ENCODE results near the gene CCDC63.

CCDC63 gene

DNA sequence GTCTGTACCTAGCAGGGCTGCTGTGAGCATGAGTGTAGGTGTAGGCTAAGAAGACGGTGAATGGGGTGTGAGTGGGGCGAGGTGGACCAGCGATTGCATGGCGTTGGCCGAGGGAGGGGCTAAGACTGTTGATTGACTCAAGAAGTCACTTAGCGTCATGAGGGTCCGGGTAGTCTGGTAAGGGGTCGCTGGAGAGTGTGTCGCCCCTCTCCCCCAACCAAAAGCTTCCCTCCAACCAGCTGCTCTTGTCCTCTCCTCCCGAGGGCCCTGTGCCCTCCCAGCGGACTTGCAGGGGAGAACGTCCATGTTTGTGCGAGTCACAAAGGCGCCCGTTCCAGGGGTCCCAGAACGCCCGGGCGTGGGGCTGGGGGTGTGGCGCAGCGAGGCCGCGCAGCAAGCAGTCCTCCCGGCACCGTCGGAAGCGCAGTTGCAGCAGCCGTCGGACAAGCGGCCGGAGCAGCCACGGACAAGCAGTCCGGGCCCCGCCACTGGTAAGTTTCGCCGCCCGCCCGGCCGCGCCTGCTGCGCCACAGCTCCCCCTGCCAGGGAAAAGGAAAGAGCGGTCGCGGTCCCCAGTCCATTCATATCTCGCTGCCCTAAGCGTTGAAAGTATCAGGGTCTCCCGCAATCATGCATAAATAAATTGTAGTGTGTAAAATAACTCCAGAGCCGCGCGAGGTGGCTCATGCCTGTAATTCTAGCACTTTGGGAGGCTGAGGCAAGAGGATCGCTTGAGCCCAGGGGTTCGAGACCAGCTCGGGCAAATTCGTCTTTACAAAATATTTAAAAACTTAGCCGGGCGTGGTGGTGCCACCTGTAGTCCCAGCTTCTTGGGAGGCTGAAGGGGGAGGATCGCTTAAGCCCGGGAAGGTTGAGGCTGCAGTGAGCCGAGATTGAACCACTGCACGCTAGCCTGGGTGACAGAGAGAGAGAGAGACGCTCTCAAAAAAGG lies at the start of gene CCDC63:
Gene CCDC63, plus strand, starts transcription at position 373 of the 952 bp plus-strand sequence. CDS start 5,968 bp downstream, outside the sequence.
- DNase-seq (ENCODE audit: low spot score) = no peak

- DNase-seq (ENCODE audit: low spot score) = no peak
Observed at GRCh38 chr12:110798461-110798860, 48.3 kb upstream of the CCDC63 start.

DNA sequence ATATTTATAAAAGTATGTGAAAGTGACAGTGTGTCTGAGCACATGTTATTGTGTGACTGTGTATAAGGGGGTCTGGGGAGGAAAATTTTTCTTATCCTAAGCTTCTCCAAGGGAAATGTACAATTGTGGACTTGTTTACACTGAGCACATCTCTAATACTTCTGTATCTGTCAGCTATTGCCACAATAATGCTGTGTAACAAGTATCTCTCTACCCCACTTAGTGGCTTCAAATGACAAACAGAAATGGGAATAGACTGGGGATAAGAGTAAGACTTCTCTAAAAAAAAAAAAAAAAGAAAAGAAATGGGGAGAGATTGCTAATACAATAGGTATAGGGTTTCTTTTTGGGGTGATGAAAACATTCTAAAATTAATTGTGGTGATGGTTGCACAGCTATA lies 44.3 kb upstream of the CCDC63 start:
- no peak for DNase-seq (ENCODE audit: low spot score)

- DNase-seq (ENCODE audit: low spot score) = no peak
Observed at GRCh38 chr12:110804406-110804805, 42.4 kb upstream of the CCDC63 start.

DNA sequence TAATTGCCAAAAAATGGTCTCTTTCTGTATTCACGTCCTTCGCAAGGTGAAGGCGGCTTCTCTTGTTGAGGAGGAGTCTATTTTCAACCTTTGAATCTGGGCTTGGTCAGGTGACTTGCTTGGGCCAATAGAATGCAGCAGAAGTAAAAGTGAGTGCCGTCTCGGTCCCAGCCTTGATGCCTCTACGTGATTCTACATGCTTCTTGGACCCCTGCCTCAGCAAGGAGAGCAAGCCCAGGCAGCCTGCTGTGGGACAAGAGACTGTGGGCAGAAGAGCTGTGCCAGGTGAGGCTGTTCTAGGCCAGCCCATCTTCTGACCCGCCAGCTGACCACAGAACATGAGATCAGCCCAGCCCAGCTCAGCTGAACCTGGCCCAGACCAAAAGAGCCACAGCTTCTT lies 39.1 kb upstream of the CCDC63 start:
- DNase-seq (ENCODE audit: low spot score) = no peak

DNA sequence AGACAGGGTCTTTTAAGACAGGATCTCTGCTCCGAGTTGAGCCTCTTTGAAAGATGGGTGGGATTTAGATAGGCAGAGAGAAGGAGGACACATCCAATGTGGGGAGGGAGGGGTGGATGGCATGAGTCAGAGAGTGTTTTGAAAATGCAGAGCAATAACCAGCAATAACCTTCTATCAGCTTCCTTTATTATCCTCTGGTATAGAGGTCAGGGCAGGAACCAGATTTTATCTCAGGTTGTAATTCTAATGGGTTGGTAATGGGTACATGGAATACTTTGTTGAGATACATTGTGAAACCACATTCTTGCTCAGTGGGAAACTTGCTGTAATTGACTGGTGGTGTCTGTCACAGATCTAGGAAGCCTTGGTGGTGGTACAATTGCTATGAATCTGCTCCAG lies 37.6 kb upstream of the CCDC63 start:
- DNase-seq (ENCODE audit: low spot score) = no peak

DNA sequence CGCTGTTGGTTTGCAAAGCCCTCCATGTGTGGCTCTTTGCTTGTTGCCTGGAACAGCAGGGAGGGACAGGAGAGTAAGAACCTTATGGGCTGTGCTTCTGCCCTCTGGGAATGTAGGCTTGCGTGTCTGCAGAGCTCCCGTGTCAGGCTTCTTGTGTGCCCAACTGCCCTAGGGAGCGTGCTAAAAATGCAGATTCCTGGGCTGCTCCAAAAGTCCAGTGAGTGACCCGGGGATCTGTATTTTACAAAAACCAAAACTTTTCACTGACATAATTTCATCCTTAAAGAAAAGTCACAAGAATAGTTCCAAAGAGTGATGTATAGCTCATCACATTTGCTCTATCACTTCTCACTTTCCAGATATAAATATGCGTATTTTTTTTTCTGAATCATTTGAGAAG lies 34.8 kb upstream of the CCDC63 start:
- no peak for DNase-seq (ENCODE audit: low spot score)

DNA sequence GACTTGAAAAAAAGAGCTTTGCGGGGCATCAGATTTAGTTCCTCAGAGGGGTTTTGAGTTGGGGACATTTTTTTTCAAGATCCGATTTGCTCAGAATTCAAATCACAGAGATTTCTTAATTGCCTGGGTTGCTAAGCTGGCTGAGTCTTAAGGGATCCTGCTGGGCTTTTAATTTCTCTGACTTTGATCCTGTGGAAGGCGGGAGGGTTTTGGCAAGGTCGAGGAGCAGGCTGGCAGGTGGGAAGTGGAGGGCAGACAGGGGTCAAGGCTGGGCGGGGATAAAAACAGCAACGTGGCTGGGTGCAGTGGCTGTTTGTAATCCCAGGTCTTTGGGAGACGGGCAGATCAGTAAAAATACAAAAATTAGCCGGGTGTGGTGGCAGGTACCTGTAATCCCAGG lies 33.5 kb upstream of the CCDC63 start:
- no peak for DNase-seq (ENCODE audit: low spot score)

DNA sequence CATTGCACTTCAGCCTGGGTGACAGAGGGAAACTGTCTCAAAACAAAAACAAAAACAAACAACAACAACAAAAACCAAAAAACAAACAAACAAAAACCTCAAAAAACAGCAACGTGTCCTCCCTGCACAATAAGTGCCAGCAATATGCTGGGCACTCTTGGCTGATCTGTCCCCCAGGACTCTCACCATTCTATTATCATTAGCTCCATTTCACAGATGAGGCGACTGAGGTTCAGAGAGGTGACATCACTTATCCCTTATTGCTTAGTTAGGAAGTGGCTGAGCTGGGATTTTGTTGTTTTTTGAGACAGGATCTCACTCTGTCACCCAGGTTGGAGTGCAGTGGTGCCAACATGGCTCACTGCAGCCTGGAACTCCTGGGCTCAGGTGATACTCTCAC lies 33.0 kb upstream of the CCDC63 start:
- no peak for DNase-seq (ENCODE audit: low spot score)

DNA sequence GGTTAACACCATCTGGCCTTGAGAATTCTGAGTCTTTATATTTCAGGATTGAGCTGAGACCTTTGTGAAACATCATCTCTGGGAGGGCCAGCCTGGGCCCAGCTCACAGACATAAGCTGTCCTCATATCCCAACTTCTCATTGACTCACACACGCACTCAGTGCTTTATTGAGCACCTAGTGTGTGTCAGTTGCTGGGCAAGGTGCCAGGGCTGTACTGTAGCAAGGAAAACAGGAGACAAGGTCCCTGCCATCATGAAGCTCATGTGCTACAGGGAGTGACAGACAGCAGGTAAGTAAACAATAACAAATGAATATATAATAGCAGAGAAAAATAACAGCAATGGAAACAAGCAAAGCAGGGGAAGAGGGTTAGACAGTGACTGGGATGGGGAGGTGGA lies 30.5 kb upstream of the CCDC63 start:
- no peak for DNase-seq (ENCODE audit: low spot score)

DNA sequence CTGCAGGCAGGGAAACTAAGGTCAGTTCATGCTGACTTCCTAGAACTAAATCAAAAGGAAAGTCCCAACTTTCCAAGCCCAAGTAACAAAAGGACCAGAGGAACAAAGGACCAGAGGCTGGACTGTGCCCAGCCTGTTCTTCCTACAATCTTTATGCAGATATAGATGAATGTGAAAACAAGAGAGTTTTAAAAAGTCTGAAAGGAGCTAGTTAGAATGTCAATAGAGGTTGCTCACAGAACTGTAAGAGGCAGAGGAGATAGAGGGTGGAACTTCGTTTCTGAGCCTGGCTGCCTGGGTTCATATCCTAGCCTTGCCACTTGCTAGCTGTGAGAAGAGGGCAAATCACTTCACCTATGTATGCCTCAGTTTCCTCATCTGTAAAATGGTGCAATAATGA lies 30.0 kb upstream of the CCDC63 start:
- DNase-seq (ENCODE audit: low spot score) = no peak

GRCh38 chr12:110818511-110818910 lies 28.3 kb upstream of the CCDC63 start:
- DNase-seq (ENCODE audit: low spot score) = no peak

GRCh38 chr12:110819150-110819549 lies 27.6 kb upstream of the CCDC63 start:
- DNase-seq (ENCODE audit: low spot score) = no peak

DNA sequence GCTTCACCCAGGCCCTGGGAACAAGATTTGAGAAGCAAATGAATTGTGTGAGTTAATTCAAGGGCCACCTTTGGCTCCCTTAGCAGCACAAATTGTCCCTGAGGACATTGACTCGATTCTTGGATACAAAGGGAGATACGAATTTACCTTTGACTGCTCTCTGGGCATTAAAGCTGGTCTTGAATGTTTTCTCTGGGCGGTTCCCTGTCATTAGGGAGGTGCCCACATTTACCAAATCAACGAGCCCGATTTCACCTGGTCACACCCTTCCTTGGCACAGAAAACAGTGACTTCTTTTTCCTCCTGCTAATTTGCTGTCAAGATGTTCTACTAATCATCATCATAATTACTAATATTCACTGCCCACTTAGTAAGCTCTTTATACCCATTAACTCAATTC lies 27.1 kb upstream of the CCDC63 start:
- DNase-seq (ENCODE audit: low spot score) = no peak

DNA sequence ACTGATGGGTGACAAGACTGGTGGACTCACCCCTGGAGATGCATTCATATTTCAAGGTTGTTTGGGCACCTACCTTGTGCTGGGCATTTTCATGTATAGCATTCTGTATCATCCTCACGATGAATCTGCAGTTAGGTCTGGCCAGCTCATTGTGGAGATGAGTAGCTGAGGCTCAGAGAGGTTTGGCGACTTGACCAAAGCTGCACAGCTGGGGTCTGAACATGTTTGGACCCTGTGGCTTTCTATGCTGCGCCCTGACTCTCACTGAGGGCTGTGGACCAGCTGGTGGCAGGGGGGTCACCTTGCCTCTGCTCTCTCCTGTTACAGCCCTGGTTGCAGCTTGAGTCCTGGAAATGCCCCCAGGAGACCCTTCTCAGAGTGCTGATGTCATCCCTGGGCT lies 24.9 kb upstream of the CCDC63 start:
- no peak for DNase-seq (ENCODE audit: low spot score)

GRCh38 chr12:110822821-110823415 lies 23.9 kb upstream of the CCDC63 start:
- DNase-seq (ENCODE audit: low spot score) = no peak

DNA sequence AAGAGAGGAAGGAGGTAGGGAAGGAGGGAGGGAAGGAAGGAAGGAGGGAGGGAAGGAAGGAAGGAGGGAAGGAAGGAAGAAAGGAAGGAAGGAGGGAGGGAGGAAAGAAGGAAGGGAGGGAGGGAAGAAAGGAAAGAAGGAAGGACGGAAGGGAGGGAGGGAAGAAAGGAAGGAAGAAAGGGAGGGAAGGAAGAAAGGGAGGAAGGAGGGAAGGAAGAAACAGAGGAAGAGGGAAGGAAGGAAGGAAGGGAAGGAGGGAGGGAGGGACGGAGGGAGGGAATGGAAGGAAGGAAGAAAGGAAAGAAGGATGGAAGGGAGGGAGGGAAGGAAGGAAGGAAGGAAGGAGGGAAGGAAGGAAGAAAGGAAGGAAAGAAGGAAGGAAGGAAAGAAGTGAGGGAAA lies 22.4 kb upstream of the CCDC63 start:
- no peak for DNase-seq (ENCODE audit: low spot score)

DNA sequence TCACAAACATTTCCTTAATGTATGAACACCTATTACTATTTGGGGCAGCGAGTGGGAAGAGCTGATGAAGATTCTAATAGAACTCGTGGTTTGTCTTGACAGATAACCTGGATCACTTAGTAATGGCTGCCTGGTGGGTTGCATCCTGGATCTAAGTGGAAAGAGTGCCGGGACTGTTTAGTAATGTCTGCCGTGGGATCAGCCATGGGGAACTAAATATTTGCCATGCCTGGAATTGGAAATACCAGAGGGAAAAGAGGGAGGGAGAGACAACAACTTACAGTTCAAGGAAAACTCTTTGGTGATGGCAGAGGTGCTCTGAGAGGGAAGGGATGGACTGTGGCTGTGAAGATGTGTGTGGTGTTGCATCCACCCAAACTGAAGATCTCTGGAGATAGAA lies 21.3 kb upstream of the CCDC63 start:
- no peak for DNase-seq (ENCODE audit: low spot score)

- peak; percentile 77 for DNase-seq (ENCODE audit: low spot score)
Observed at GRCh38 chr12:110826592-110827200, 20.1 kb upstream of the CCDC63 start.

DNA sequence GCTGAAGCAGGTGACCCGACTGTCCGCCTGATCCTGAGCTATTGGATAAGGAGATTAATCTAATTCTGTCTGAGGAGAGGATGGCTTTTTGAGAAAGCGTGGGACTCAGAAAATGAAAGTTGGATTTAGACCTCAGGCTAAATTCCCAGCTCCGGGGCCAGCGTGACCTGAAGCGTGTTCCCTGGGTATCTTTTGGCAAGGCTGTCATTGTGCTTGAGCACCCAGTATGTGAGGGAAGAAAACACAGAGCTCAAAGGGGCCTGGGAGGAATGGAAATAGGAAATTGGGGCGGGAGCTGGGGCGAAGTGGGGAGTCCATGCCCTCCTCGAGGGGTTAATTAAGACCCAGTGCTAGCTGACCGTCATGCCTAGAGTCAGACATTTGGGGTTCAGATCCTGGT lies 17.5 kb upstream of the CCDC63 start:
- no peak for DNase-seq (ENCODE audit: low spot score)

DNA sequence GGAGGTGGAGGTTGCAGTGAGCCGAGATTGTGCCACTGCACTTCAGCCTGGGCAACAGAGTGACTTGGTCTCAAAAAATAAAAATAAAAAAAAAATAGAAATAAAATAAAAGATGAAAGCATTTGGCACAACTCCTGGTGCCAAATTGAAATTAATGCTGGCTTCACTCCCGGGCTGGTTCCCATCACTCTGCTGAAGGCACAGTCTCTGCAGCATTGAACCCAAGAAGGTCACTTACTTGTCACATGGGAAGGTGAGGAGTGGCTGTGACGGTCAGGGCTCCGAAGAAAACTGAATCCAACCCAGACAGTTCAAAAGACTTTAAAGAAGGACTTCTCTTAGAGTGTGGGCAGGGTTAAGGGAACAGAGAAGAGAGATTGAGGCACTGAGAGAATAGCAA lies 10.5 kb upstream of the CCDC63 start:
- DNase-seq (ENCODE audit: low spot score) = no peak

- no peak for DNase-seq (ENCODE audit: low spot score)
Observed at GRCh38 chr12:110841007-110841406, 5.8 kb upstream of the CCDC63 start.

GRCh38 chr12:110844131-110844530 lies 2.7 kb upstream of the CCDC63 start:
- DNase-seq (ENCODE audit: low spot score) = no peak
